SK-N-SH treated with all-trans-retinoic acid at 6 μM for 48 hours (cell line): ENCODE data around the gene RAB3GAP2.

ENCODE experiments used
- ATAC-seq: fragments of 200-7000 bp; cut with Tn5 transposase; 3 replicates; pipeline ENCODE4 v1.9.1; 2020; ENCODE audit warnings: mild to moderate bottlenecking, moderate library complexity
- CREB5 ChIP-seq: fragments of 250-450 bp; sonication (Bioruptor Pico); IDR thresholded peaks from 2 replicates; pipeline ENCODE4 v1.5.1; 2020; ENCODE audit warnings: low read depth, mild to moderate bottlenecking, moderate library complexity
- CSDC2 ChIP-seq: fragments of 250-450 bp; sonication (Bioruptor Pico); IDR thresholded peaks from 2 replicates; pipeline ENCODE4 v1.5.0; 2020; ENCODE audit warnings: mild to moderate bottlenecking, moderate library complexity
- ESRRG ChIP-seq: fragments of 250-450 bp; sonication (Bioruptor Pico); IDR thresholded peaks from 2 replicates; pipeline ENCODE4 v1.6.1; 2021; ENCODE audit warnings: mild to moderate bottlenecking
- OSR1 ChIP-seq: fragments of 250-450 bp; sonication (Bioruptor Pico); IDR thresholded peaks from 2 replicates; pipeline ENCODE4 v1.8.0; 2022; ENCODE audit warnings: moderate library complexity, mild to moderate bottlenecking, inconsistent platforms
- POU6F1 ChIP-seq: fragments of 250-450 bp; sonication (Bioruptor Pico); IDR thresholded peaks from 2 replicates; pipeline ENCODE4 v1.8.0; 2021; ENCODE audit warnings: low read depth, mild to moderate bottlenecking, moderate library complexity, borderline replicate concordance
- PPARA ChIP-seq: fragments of 250-450 bp; sonication (Bioruptor Pico); IDR thresholded peaks from 2 replicates; pipeline ENCODE4 v1.5.0; 2020; ENCODE audit warnings: mild to moderate bottlenecking, borderline replicate concordance
- RARB ChIP-seq: fragments of 250-450 bp; sonication (Bioruptor Pico); IDR thresholded peaks from 2 replicates; pipeline ENCODE4 v1.8.0; 2021; ENCODE audit warnings: mild to moderate bottlenecking, moderate library complexity
- SNAI2 ChIP-seq: fragments of 250-450 bp; sonication (Bioruptor Pico); IDR thresholded peaks from 2 replicates; pipeline ENCODE4 v1.5.0; 2020; ENCODE audit warnings: mild to moderate bottlenecking, moderate library complexity
- TCF4 ChIP-seq: fragments of 250-450 bp; sonication (Bioruptor Pico); IDR thresholded peaks from 2 replicates; pipeline ENCODE4 v1.8.0; 2021; ENCODE audit warnings: mild to moderate bottlenecking, moderate library complexity, borderline replicate concordance
- TSHZ2 ChIP-seq: fragments of 250-450 bp; sonication (Bioruptor Pico); IDR thresholded peaks from 2 replicates; pipeline ENCODE4 v1.5.0; 2020; ENCODE audit warnings: mild to moderate bottlenecking, moderate library complexity
- ZC3H10 ChIP-seq: fragments of 250-450 bp; sonication (Bioruptor Pico); IDR thresholded peaks from 2 replicates; pipeline ENCODE4 v1.5.1; 2021; ENCODE audit warnings: mild to moderate bottlenecking, moderate library complexity
- ZNF565 ChIP-seq: fragments of 450-650 bp; formaldehyde crosslinking; conservative IDR thresholded peaks from 2 replicates; pipeline ENCODE4 v1.5.0; 2020; ENCODE audit warnings: low read depth, mild to moderate bottlenecking, moderate library complexity
- ZNF70 ChIP-seq: fragments of 450-650 bp; formaldehyde crosslinking; IDR thresholded peaks from 2 replicates; pipeline ENCODE4 v1.5.0; 2020; ENCODE audit warnings: mild to moderate bottlenecking, moderate library complexity
- ZNF8 ChIP-seq: fragments of 450-650 bp; formaldehyde crosslinking; IDR thresholded peaks from 2 replicates; pipeline ENCODE4 v1.5.0; 2020; ENCODE audit warnings: mild to moderate bottlenecking, moderate library complexity
- TF ChIP-seq, protein P1 (sequence below): fragments of 250-450 bp; sonication (Bioruptor Pico); IDR thresholded peaks from 2 replicates; pipeline ENCODE4 v1.5.1; 2021; ENCODE audit warnings: mild to moderate bottlenecking, moderate library complexity

The RAB3GAP2 gene

GRCh38 chr1:220219865-220220698, 52.2 kb downstream of the RAB3GAP2 start (continued):
- TF ChIP-seq TCF4 (CRISPR knock-in tag) = no peak

GRCh38 chr1:220219136-220219442, 53.2 kb downstream of the RAB3GAP2 start:
- no peak for TF ChIP-seq RARB (CRISPR knock-in tag)
- TF ChIP-seq, protein P1, sequence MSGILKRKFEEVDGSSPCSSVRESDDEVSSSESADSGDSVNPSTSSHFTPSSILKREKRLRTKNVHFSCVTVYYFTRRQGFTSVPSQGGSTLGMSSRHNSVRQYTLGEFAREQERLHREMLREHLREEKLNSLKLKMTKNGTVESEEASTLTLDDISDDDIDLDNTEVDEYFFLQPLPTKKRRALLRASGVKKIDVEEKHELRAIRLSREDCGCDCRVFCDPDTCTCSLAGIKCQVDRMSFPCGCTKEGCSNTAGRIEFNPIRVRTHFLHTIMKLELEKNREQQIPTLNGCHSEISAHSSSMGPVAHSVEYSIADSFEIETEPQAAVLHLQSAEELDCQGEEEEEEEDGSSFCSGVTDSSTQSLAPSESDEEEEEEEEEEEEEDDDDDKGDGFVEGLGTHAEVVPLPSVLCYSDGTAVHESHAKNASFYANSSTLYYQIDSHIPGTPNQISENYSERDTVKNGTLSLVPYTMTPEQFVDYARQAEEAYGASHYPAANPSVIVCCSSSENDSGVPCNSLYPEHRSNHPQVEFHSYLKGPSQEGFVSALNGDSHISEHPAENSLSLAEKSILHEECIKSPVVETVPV (CRISPR knock-in tag) = no peak
- TF ChIP-seq ZC3H10 (CRISPR knock-in tag) = no peak
- TF ChIP-seq TCF4 (CRISPR knock-in tag) = no peak
- TF ChIP-seq ZNF8 (CRISPR knock-in tag) = no peak
- no peak for TF ChIP-seq POU6F1
- peak; percentile 38; the same call in 2 of the 3 replicates for ATAC-seq

GRCh38 chr1:220218397-220219135, 53.7 kb downstream of the RAB3GAP2 start:
- peak; percentile 98 for ATAC-seq

- peak; percentile 50; the same call in 1 of the 3 replicates for ATAC-seq
- TF ChIP-seq SNAI2 (no peak), CSDC2 (CRISPR knock-in tag) (no peak), RARB (CRISPR knock-in tag) (no peak)
- TF ChIP-seq, all 23 proteins: peak for 0
Measured at GRCh38 chr1:220217383-220217988, 54.8 kb downstream of the RAB3GAP2 start.

- ATAC-seq = no peak
- no peak for TF ChIP-seq ZNF565 (CRISPR knock-in tag)
- no peak for TF ChIP-seq ZNF70
- no peak for TF ChIP-seq ESRRG (CRISPR knock-in tag)
- TF ChIP-seq OSR1 (CRISPR knock-in tag) = no peak
- no peak for TF ChIP-seq POU6F1
- TF ChIP-seq PPARA = no peak
- TF ChIP-seq, protein P1 (CRISPR knock-in tag) = no peak
- TF ChIP-seq ZNF8 (CRISPR knock-in tag) = no peak
Measured at GRCh38 chr1:220213382-220213983, 58.8 kb downstream of the RAB3GAP2 start.

DNA sequence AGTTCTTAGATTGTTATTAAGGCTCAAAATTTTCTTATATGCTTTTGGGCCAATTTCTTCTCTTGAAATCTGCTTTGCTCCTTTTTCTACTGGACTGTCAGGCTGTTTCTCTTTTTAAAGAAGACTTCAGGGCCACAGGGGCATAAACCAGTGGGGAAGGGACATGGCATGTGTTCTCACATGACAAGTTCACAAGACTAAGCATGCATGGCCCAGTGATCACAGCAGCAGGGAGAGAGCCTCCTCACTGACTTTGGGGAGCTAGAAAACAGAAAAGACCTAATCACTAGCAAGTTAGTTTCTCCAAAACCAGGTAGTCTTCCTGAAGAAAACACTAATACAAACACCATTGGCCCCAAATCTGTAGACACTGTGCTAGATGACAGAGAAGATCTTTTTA, 64.8 kb downstream of the RAB3GAP2 start:
- no peak for ATAC-seq
- no peak for TF ChIP-seq TSHZ2
- TF ChIP-seq OSR1 (CRISPR knock-in tag) = no peak
- no peak for TF ChIP-seq ZNF70
- TF ChIP-seq TCF4 (CRISPR knock-in tag) = no peak
- TF ChIP-seq CREB5 (CRISPR knock-in tag) = no peak
- TF ChIP-seq POU6F1 = no peak
